Progenitor cell of endocrine pancreas (in vitro differentiated cells): ENCODE measurements around the gene NKX6-2. TPM values are rescaled to one million over a fixed set of nuclear protein-coding genes. Genes with fewer than 3 reads are reported as not detected.
A peak's percentile ranks its signal among the peaks of the same experiment; 100 is the strongest.

Experiments used
- DNase-seq: peaks from one replicate; pipeline ENCODE4 v3.0.0; 2021; ENCODE audit warnings: low spot score; ENCODE audit not compliant: unreplicated experiment
- H3K27ac Mint-ChIP-seq: 2 replicates; pipeline ENCODE4 v1.8.0; 2021; ENCODE audit warnings: mild to moderate bottlenecking, moderate library complexity, mixed read lengths
- H3K27me3 Mint-ChIP-seq: 2 replicates; pipeline ENCODE4 v1.8.0; 2021; ENCODE audit warnings: mixed read lengths
- H3K36me3 Mint-ChIP-seq: 2 replicates; pipeline ENCODE4 v1.8.0; 2022; ENCODE audit warnings: mixed read lengths; ENCODE audit not compliant: insufficient read depth
- H3K4me1 Mint-ChIP-seq: 2 replicates; pipeline ENCODE4 v1.8.0; 2021; ENCODE audit warnings: low read depth, mixed read lengths
- H3K4me3 Mint-ChIP-seq: 2 replicates; pipeline ENCODE4 v1.8.0; 2021; ENCODE audit warnings: low read depth, mild to moderate bottlenecking, moderate library complexity, mixed read lengths
- H3K9me3 Mint-ChIP-seq: 2 replicates; pipeline ENCODE4 v1.8.0; 2021; ENCODE audit warnings: low read depth, mixed read lengths
- long read RNA-seq: library from polyadenylated mRNA; unstranded; transcript quantifications from one replicate; pipeline ENCODE4 v2.0.0, GENCODE V29; 2020
- total RNA-seq: library from RNA; stranded (reverse); gene quantifications from 2 replicates; pipeline ENCODE4 v1.2.1, GENCODE V29; 2021
- TF ChIP-seq, protein P1 (sequence below): fragments of 200-600 bp; sonication (generic); IDR thresholded peaks from one replicate; pipeline ENCODE4 v1.5.0; 2021; ENCODE audit warnings: antibody characterized with exemption, mild to moderate bottlenecking; ENCODE audit not compliant: unreplicated experiment

The NKX6-2 gene
- 28.3 and 43.9 TPM in 2 replicates for total RNA-seq
- long read RNA-seq, partial matches to known transcripts: 0 of 1 reads
- long read RNA-seq, other reads (novel, unspliced or antisense): 1 of 1 reads

DNA sequence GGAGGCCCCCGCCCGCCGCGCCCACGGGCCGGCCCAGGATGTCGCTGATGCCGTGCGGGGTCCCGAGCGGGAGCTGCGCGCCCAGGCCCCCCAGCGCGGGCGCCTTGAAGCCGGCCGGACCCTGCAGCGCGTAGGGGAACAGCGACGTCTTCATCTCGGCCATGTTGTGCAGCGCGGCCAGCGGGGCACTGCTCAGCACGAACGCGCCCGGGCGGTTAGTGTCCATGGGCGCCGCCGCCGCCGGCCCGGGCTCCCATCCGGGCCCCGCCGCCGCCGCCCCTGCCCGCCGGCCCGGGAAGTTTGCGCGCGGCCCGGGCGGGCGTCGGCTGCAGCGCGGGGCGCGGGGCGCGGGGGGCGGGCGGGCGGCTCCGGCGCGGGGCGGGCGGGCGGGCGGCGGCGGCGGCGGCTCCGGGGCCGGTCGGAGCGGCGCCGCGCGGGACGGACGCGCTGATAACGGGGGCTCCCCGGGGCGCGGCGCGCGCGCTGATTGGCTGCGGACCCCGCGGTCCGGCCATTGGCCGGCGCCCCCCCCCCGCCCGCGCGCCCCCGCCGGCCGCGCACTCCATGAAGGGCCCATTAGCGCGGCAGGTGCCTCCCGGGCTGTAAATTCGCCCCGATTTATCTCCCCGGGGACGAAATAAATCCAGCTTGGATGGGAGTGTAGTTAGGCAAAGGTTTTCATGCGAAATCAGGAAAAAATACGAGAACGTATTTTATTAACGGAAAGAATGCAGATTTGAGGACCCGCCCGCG is at the start of gene NKX6-2:
TSS of gene NKX6-2 (minus strand) at position 425 of the 753 bp plus-strand sequence. CDS start at position 226, 199 bp downstream.
- Mint-ChIP-seq H3K4me3 (peak within 1 kb of the TSS; percentile 61), H3K27me3 (peaks cover 26% of the 10 kb centered on the region), H3K4me1 (peaks cover 1% of the 10 kb centered on the region), H3K9me3 (peaks cover 3% of the 10 kb centered on the region), H3K36me3 (peaks cover 27% of the 10 kb centered on the region), H3K27ac (no peak within 1 kb of the TSS)
- TF ChIP-seq, protein P1, sequence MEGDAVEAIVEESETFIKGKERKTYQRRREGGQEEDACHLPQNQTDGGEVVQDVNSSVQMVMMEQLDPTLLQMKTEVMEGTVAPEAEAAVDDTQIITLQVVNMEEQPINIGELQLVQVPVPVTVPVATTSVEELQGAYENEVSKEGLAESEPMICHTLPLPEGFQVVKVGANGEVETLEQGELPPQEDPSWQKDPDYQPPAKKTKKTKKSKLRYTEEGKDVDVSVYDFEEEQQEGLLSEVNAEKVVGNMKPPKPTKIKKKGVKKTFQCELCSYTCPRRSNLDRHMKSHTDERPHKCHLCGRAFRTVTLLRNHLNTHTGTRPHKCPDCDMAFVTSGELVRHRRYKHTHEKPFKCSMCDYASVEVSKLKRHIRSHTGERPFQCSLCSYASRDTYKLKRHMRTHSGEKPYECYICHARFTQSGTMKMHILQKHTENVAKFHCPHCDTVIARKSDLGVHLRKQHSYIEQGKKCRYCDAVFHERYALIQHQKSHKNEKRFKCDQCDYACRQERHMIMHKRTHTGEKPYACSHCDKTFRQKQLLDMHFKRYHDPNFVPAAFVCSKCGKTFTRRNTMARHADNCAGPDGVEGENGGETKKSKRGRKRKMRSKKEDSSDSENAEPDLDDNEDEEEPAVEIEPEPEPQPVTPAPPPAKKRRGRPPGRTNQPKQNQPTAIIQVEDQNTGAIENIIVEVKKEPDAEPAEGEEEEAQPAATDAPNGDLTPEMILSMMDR: no peak
- DNase-seq: peak; percentile 36

DNA sequence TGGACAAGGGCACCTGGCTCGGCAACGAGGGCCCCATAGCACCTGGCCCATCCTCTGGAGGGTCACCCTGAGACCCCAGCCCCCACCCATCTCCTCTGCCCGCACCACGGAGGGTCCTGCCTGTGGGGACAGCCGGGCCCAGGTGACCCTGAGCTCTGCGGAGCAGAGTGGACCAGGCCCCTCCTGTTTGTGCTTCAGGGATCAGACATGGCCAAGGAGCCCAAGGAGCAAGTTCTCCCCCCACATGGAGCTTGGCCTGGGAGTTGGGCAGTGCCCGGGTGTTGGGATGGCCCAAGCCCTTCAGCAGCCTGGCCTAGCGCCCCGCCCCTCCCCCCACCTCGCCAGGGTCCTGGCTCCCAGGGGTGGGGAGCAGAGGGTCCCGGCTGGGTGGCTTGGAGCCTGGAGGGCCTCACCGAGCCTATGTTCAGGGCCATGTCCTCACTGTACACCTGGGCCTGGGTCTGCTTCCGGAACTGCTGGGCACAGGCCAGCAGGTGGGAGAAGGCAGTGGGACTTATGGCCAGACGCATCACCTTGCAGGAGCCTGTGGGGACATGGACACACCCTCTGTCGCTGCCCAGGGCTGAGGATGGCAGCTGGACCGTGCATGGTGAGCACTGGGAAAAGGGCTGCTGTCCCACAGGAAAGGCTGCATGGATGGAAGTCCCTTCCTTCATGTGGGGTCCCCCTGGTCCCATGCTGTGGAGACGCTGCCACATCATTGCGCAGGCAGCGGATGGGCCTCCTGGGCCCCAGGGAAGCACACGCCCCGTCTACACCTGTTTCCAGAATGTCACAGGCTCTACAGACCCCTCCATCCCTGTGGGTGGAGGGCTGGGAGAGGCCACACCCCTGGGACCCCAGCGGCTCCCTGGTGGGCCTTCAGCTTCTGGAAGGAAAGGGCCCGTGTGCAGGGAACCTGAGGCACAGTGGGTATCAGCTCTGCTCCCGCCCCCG is 49.2 kb upstream of the NKX6-2 start:
- H3K27me3 Mint-ChIP-seq: peaks cover 33% of the 10 kb centered on the region

DNA sequence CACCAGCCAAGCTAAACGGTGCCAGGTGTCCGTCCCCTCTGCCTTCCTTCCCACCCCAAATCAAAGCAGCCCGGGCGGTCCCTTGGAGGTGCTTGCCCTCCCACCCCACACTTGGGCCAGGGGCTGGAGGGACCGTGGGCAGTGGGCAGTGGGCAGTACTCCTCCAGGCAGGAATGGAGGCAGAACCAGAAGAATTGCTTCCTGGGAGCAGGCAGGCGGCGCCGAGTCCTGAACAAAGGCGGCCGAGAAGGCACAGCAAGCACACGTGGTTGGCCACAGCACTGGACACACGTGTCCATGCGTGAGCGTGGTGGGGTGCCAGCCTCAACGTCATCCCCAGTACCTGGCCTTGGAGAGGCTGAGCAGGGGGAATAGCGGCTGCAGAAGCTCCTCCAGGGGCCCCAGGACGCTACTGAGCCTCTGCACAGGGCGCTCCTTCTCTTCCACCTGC is 48.4 kb upstream of the NKX6-2 start:
- Mint-ChIP-seq H3K36me3 (no peaks in the 10 kb centered on the region), H3K27ac (no peak overlapping the region), H3K4me1 (peaks cover 6% of the 10 kb centered on the region), H3K27me3 (peaks cover 29% of the 10 kb centered on the region), H3K9me3 (no peaks in the 10 kb centered on the region), H3K4me3 (no peak overlapping the region)
- TF ChIP-seq, protein P1: no peak
- DNase-seq: no peak

More for the DNA sequence above, 49.2 kb upstream of the NKX6-2 start:
- Mint-ChIP-seq H3K4me1 (peaks cover 6% of the 10 kb centered on the region), H3K9me3 (no peaks in the 10 kb centered on the region), H3K4me3 (no peak overlapping the region), H3K27ac (no peak overlapping the region), H3K36me3 (no peaks in the 10 kb centered on the region)
- peak; percentile 9 for DNase-seq
- TF ChIP-seq, protein P1: no peak

DNA sequence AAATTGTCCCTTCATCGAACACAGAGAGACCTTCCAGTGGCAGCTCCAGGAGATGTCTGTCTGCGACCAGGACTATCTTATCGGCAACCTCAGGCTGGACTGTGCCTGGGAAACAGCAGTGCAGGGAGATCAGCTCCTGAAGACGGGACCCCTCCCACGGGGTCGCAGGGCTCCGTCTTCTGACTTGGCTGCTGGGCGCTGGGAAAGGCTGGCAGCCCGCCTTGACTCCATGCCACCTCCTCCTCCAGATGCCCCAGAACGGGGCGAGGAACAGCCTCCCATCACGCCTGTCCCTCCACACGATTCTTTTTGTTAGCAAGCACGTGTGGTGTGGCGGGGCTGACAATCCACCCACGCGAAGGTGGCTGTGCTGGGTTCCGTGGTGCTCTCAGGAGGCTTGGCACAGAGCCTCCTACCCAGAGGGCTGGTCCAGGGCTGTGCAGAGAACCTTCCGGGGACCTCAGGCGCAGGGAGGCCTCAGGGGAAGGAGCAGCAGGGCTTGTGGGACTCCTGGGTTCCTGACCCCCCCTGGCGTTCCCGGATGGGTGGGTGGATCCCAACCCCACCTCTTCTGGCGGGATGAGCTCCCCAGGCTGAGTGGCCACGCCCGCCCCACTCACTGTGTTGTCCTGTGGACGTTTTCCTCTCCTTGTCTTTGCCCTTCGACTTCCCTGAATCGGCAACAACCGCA is 47.6 kb upstream of the NKX6-2 start:
- TF ChIP-seq, protein P1: no peak
- Mint-ChIP-seq H3K27ac (no peak overlapping the region), H3K4me3 (no peak overlapping the region), H3K36me3 (no peaks in the 10 kb centered on the region), H3K9me3 (no peaks in the 10 kb centered on the region), H3K27me3 (peaks cover 25% of the 10 kb centered on the region), H3K4me1 (peaks cover 6% of the 10 kb centered on the region)
- DNase-seq: no peak
